HepG2 (cell line): ENCODE measurements around the gene KCTD13. TPM values are rescaled to one million over a fixed set of nuclear protein-coding genes. Genes with fewer than 3 reads are reported as not detected.

Source experiments
- AGO2 ChIP-seq: fragments of 200-400 bp; formaldehyde crosslinking; optimal IDR thresholded peaks from 2 replicates; pipeline ENCODE3; 2017; ENCODE audit warnings: mild to moderate bottlenecking, low read depth, low read length, moderate library complexity
- DPF2 ChIP-seq: sonication (generic); formaldehyde crosslinking; IDR thresholded peaks from 2 replicates; pipeline ENCODE4 v1.4.0; 2020; ENCODE audit warnings: mild to moderate bottlenecking, low read depth, missing genetic modification reagents, borderline replicate concordance
- EP300 ChIP-seq, 3 experiments: sonication (generic) in 1 of 3; formaldehyde crosslinking in 1 of 3; IDR thresholded peaks; 2 replicates each; pipeline versions ENCODE4 v1.5.1 to v1.6.1; 2011 to 2020; ENCODE audit warnings: low read depth in 2 of 3, low read length in 2 of 3, borderline replicate concordance in 1 of 3, improper control_type of control experiment in 1 of 3, mild to moderate bottlenecking in 1 of 3, missing genetic modification reagents in 1 of 3, moderate library complexity in 1 of 3
- ESRRA ChIP-seq: sonication (generic); formaldehyde crosslinking; IDR thresholded peaks from 2 replicates; pipeline ENCODE4 v1.5.1; 2020; ENCODE audit warnings: mild to moderate bottlenecking, low read depth, missing genetic modification reagents
- HDAC2 ChIP-seq: sonication (generic); formaldehyde crosslinking; IDR thresholded peaks from 2 replicates; pipeline ENCODE4 v1.4.0; 2020; ENCODE audit warnings: missing genetic modification reagents
- KLF11 ChIP-seq: IDR thresholded peaks from 2 replicates; pipeline ENCODE4 v1.6.1; 2016; ENCODE audit warnings: missing compliant biosample characterization
- MLLT10 ChIP-seq: sonication (generic); formaldehyde crosslinking; IDR thresholded peaks from 2 replicates; pipeline ENCODE4 v1.4.0; 2020; ENCODE audit warnings: missing genetic modification reagents
- MTA1 ChIP-seq: sonication (generic); formaldehyde crosslinking; IDR thresholded peaks from 2 replicates; pipeline ENCODE4 v1.4.0; 2020; ENCODE audit warnings: missing genetic modification reagents, mild to moderate bottlenecking, borderline replicate concordance
- ONECUT2 ChIP-seq: sonication (generic); formaldehyde crosslinking; IDR thresholded peaks from 2 replicates; pipeline ENCODE4 v1.4.0; 2020; ENCODE audit warnings: missing genetic modification reagents
- PAX8 ChIP-seq: sonication (generic); formaldehyde crosslinking; IDR thresholded peaks from 2 replicates; pipeline ENCODE4 v1.8.0; 2022; ENCODE audit warnings: mild to moderate bottlenecking, missing genetic modification reagents, borderline replicate concordance
- PRMT3 ChIP-seq: sonication (generic); formaldehyde crosslinking; IDR thresholded peaks from 2 replicates; pipeline ENCODE4 v1.8.1; 2022; ENCODE audit warnings: low read depth, mild to moderate bottlenecking, moderate library complexity, missing genetic modification reagents, borderline replicate concordance
- REPIN1 ChIP-seq: sonication (generic); formaldehyde crosslinking; IDR thresholded peaks from 2 replicates; pipeline ENCODE4 v1.8.0; 2022; ENCODE audit warnings: missing genetic modification reagents, low read depth, mild to moderate bottlenecking, borderline replicate concordance
- SP1 ChIP-seq, 2 experiments: fragments of 450-650 bp in 1 of 2; sonication (generic) in 1 of 2; formaldehyde crosslinking in 1 of 2; IDR thresholded peaks; 2 replicates each; pipeline versions ENCODE4 v1.4.0 to v1.6.1; 2016 to 2020; ENCODE audit warnings: missing genetic modification reagents in 1 of 2
- STAG1 ChIP-seq: sonication (generic); formaldehyde crosslinking; IDR thresholded peaks from 2 replicates; pipeline ENCODE4 v1.4.0; 2020; ENCODE audit warnings: missing genetic modification reagents
- TBX2 ChIP-seq: sonication (generic); formaldehyde crosslinking; IDR thresholded peaks from 2 replicates; pipeline ENCODE4 v1.5.0; 2020; ENCODE audit warnings: missing genetic modification reagents, mild to moderate bottlenecking, borderline replicate concordance
- ZNF136 ChIP-seq: sonication (generic); formaldehyde crosslinking; IDR thresholded peaks from 2 replicates; pipeline ENCODE4 v1.8.1; 2022; ENCODE audit warnings: low read depth, mild to moderate bottlenecking, moderate library complexity, missing genetic modification reagents
- ZNF629 ChIP-seq: sonication (generic); formaldehyde crosslinking; conservative IDR thresholded peaks from 2 replicates; pipeline ENCODE4 v1.5.0; 2020; ENCODE audit warnings: missing genetic modification reagents
- ZNF775 ChIP-seq: sonication (generic); formaldehyde crosslinking; IDR thresholded peaks from 2 replicates; pipeline ENCODE4 v1.4.0; 2020; ENCODE audit warnings: missing genetic modification reagents, mild to moderate bottlenecking, moderate library complexity, borderline replicate concordance
- ZSCAN21 ChIP-seq: sonication (generic); formaldehyde crosslinking; IDR thresholded peaks from 2 replicates; pipeline ENCODE4 v1.8.0; 2022; ENCODE audit warnings: mild to moderate bottlenecking, missing genetic modification reagents, moderate library complexity, borderline replicate concordance
- ZSCAN25 ChIP-seq: sonication (generic); formaldehyde crosslinking; IDR thresholded peaks from 2 replicates; pipeline ENCODE4 v1.8.0; 2022; ENCODE audit warnings: mild to moderate bottlenecking, missing genetic modification reagents
- polyA plus RNA-seq, 8 experiments: library from polyadenylated mRNA; depleted of rRNA in 3 of 8; stranded (reverse) in 7 of 8; unstranded in 1 of 8; fragments of >200 nt; fragmentation: Illumina TruSeq in 4 of 8; extraction: Trizol in 4 of 8; gene quantifications; 2 replicates each; pipeline versions ENCODE4 v1.2.1 to v1.2.3, GENCODE V29; 2011 to 2016; ENCODE audit warnings: low read depth in 4 of 8, missing spikeins in 1 of 8, mixed read lengths in 1 of 8; ENCODE audit not compliant: insufficient read depth in 1 of 8
- total RNA-seq, 5 experiments: library from RNA; depleted of rRNA; stranded (reverse); fragments of >200 nt; fragmentation: Illumina TruSeq; extraction: Trizol; gene quantifications; 2 replicates each; pipeline ENCODE4 v1.2.3, GENCODE V29; 2016; ENCODE audit warnings: low read depth in 1 of 5
- TF ChIP-seq, protein P1 (sequence below): sonication (generic); formaldehyde crosslinking; IDR thresholded peaks from 2 replicates; pipeline ENCODE4 v1.5.1; 2020; ENCODE audit warnings: mild to moderate bottlenecking, missing genetic modification reagents
- TF ChIP-seq, protein P2 (sequence below): sonication (generic); formaldehyde crosslinking; IDR thresholded peaks from 2 replicates; pipeline ENCODE4 v1.8.1; 2023; ENCODE audit warnings: mild to moderate bottlenecking, missing genetic modification reagents
- TF ChIP-seq, protein P3 (sequence below): sonication (generic); formaldehyde crosslinking; IDR thresholded peaks from 2 replicates; pipeline ENCODE4 v1.9.0; 2021; ENCODE audit warnings: missing genetic modification reagents, mild to moderate bottlenecking, borderline replicate concordance

KCTD13 gene
- total and polyA plus RNA-seq, 2 of the 13 experiments (the other 11 are each of a cell fraction or from before 2014, with no cell fraction given), result 6.3 to 14.7 TPM

DNA sequence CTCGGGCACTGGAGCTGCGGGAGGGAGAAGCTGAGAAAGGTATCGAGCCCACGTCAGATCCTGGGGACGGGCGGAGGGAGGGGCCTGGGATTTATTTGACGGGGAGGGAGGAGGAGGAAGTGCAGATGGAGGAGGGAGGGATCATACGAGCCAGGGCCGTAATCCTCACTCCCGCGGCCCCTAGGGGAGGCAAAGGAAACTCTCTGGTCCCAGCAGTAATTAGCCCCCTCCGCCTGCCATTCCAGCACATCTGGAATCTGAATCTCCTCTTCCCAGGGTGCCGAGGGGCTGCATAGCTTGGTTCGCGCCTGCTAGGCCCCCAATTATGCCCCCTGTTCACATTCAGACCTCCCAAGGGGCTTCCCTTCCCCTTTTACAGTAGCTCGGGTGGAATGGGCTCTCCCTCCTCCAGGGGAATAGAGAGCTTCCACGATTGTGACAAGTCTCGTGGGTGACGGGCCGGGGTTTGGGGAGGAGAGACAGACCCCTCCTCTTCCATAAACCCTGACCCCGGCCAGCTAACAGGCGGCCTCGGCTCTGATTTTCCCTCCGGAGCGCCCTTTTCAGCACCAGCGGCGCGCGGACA lies 26.4 kb downstream of the KCTD13 start, which contains the start of gene SEZ6L2 (continued):
- TF ChIP-seq PRMT3 (CRISPR knock-in tag) (0 out of 2 replicates have a peak, but pooled peaks have one; percentile 67), ZNF775 (no peak), ESRRA (CRISPR knock-in tag) (no peak), MTA1 (no peak), AGO2 (no peak), ZNF629 (CRISPR knock-in tag) (0 out of 2 replicates have a peak, but pooled peaks have one; percentile 45), ZSCAN25 (CRISPR knock-in tag) (0 out of 2 replicates have a peak, but pooled peaks have one; percentile 69), KLF11 (CRISPR knock-in tag) (no peak; the same call in none of the 2 replicates), HDAC2 (CRISPR knock-in tag) (0 out of 2 replicates have a peak, but pooled peaks have one; percentile 10), PAX8 (CRISPR knock-in tag) (no peak), ZNF136 (CRISPR knock-in tag) (no peak), MLLT10 (CRISPR knock-in tag) (no peak), EP300 (IDR thresholded peaks at IDR 0.05; ENCODE audit: low read depth in 2 of 2, low read length in 2 of 2) (no peak), EP300 (CRISPR knock-in tag; IDR thresholded peaks at IDR 0.05; ENCODE audit: borderline replicate concordance) (0 out of 2 replicates have a peak, but pooled peaks have one; percentile 30), TBX2 (peak; percentile 52), ONECUT2 (CRISPR knock-in tag) (peak; percentile 67; the same call in 1 of the 2 replicates), STAG1 (peak; percentile 30; the same call in 1 of the 2 replicates), SP1 (IDR thresholded peaks at IDR 0.05) (no peak), SP1 (CRISPR knock-in tag; IDR thresholded peaks at IDR 0.05) (no peak; the same call in 1 of the 2 replicates), DPF2 (no peak), REPIN1 (CRISPR knock-in tag) (peak; percentile 94; the same call in 1 of the 2 replicates), ZSCAN21 (CRISPR knock-in tag) (no peak; the same call in 1 of the 2 replicates)
- TF ChIP-seq, protein P1, sequence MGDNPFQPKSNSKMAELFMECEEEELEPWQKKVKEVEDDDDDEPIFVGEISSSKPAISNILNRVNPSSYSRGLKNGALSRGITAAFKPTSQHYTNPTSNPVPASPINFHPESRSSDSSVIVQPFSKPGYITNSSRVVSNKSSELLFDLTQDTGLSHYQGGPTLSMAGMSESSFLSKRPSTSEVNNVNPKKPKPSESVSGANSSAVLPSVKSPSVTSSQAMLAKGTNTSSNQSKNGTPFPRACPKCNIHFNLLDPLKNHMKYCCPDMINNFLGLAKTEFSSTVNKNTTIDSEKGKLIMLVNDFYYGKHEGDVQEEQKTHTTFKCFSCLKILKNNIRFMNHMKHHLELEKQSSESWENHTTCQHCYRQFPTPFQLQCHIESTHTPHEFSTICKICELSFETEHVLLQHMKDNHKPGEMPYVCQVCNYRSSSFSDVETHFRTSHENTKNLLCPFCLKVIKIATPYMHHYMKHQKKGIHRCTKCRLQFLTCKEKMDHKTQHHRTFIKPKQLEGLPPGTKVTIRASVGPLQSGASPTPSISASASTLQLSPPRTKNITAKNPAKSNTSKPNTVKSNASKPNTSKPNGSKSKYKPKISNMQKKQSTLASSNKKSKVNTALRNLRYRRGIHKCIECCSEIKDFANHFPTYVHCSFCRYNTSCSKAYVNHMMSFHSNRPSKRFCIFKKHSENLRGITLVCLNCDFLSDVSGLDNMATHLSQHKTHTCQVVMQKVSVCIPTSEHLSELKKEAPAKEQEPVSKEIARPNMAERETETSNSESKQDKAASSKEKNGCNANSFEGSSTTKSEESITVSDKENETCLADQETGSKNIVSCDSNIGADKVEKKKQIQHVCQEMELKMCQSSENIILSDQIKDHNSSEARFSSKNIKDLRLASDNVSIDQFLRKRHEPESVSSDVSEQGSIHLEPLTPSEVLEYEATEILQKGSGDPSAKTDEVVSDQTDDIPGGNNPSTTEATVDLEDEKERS, result no peak
- TF ChIP-seq, protein P2, sequence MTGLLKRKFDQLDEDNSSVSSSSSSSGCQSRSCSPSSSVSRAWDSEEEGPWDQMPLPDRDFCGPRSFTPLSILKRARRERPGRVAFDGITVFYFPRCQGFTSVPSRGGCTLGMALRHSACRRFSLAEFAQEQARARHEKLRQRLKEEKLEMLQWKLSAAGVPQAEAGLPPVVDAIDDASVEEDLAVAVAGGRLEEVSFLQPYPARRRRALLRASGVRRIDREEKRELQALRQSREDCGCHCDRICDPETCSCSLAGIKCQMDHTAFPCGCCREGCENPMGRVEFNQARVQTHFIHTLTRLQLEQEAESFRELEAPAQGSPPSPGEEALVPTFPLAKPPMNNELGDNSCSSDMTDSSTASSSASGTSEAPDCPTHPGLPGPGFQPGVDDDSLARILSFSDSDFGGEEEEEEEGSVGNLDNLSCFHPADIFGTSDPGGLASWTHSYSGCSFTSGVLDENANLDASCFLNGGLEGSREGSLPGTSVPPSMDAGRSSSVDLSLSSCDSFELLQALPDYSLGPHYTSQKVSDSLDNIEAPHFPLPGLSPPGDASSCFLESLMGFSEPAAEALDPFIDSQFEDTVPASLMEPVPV (CRISPR knock-in tag), result no peak
- TF ChIP-seq, protein P3, sequence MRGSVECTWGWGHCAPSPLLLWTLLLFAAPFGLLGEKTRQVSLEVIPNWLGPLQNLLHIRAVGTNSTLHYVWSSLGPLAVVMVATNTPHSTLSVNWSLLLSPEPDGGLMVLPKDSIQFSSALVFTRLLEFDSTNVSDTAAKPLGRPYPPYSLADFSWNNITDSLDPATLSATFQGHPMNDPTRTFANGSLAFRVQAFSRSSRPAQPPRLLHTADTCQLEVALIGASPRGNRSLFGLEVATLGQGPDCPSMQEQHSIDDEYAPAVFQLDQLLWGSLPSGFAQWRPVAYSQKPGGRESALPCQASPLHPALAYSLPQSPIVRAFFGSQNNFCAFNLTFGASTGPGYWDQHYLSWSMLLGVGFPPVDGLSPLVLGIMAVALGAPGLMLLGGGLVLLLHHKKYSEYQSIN (CRISPR knock-in tag), result no peak
